Testis (tissue), 3 donors: ENCODE results near the gene KAT2B. TPM values are rescaled to one million over a fixed set of nuclear protein-coding genes. Genes with fewer than 3 reads are reported as not detected.
A peak's percentile ranks its signal among the peaks of the same experiment; 100 is the strongest.

Experiments
- DNase-seq: peaks from one replicate; pipeline ENCODE4 v3.0.0-alpha.2; 2019
- H3K27ac ChIP-seq, 2 donors: fragments of 200-600 bp; sonication (generic); one replicate each; pipeline ENCODE4 v1.5.1; 2019
- H3K27me3 ChIP-seq: fragments of 200-600 bp; sonication (generic); one replicate; pipeline ENCODE4 v1.5.1; 2019
- H3K36me3 ChIP-seq: fragments of 200-600 bp; sonication (generic); one replicate; pipeline ENCODE4 v1.5.1; 2017; ENCODE audit warnings: low read depth; ENCODE audit errors: missing control alignments
- H3K4me1 ChIP-seq: fragments of 200-600 bp; sonication (generic); one replicate; pipeline ENCODE4 v1.5.1; 2019
- H3K4me3 ChIP-seq, 2 donors: fragments of 200-600 bp; sonication (generic); one replicate each; pipeline ENCODE4 v1.5.1; 2017 to 2019
- H3K9me3 ChIP-seq: fragments of 200-600 bp; sonication (generic); one replicate; pipeline ENCODE4 v1.5.1; 2017
- POLR2A ChIP-seq: fragments of 450-650 bp; IDR thresholded peaks from one replicate; pipeline ENCODE4 v1.6.1; 2017; ENCODE audit warnings: antibody characterized with exemption, mild to moderate bottlenecking, moderate library complexity
- WGBS, 2 donors: methylation state at CpG; one replicate each; pipeline ENCODE4 v1.1.5; 2018; 5-methylcytosine and 5-hydroxymethylcytosine counted together
- intact Hi-C: fragments of 100-400 bp; cut with DNase I; formaldehyde crosslinking; loops from one replicate; pipeline ENCODE4 v1.15.1; 2023; ENCODE audit warnings: low total_unique reads
- polyA plus RNA-seq: library from polyadenylated mRNA; stranded (reverse); fragments of 350-450 nt; fragmentation: Illumina TruSeq; extraction: RNeasy Lipid Tissue Mini Kit (QIAGEN cat#74804); gene quantifications from one replicate; pipeline ENCODE4 v1.2.3, GENCODE V29; 2014; ENCODE audit warnings: low read depth, low replicate concordance; ENCODE audit not compliant: insufficient read depth
- total RNA-seq, 2 donors: library from RNA; depleted of rRNA; stranded (reverse); fragments of >200 nt; gene quantifications; one replicate each; pipeline ENCODE4 v1.2.3, GENCODE V29; 2016
- TF ChIP-seq, protein P1 (sequence below), 3 experiments: fragments of 450-650 bp in 2 of 3; fragments of 200-600 bp in 1 of 3; sonication (generic) in 1 of 3; IDR thresholded peaks; one replicate each; pipeline ENCODE4 v1.5.1; 2016 to 2019; ENCODE audit warnings: antibody characterized with exemption in 3 of 3, mild to moderate bottlenecking in 2 of 3, moderate library complexity in 1 of 3

Gene KAT2B
- total and polyA plus RNA-seq, 3 donors from 2014 or later, result 5.3 to 9.9 (median 6.5) TPM

DNA sequence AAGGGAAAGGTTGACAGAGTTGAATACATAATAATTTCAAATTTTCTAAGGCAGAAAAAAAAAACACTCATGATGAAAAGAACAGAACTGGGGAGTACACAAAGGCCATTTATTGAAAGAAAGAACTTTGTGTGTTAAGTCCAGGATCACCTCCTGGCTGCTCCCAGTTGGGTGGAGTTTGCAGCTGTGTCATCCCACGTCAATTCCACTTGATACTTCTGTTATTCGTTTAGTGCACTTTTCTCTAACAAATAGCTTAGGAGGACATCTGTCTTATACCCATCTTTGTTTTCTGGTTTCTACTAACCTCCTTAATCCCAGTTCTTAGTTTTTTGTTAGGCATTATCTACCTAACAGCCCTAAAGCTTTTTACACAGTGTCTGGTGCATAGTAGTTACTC, 101.1 kb downstream of the KAT2B start:
- 43 to 62% methylated on average over 2 of the region's 2 CpGs for WGBS, 2 donors
- intact Hi-C loops, result no loop called here
- no peak for TF ChIP-seq POLR2A
- TF ChIP-seq, protein P1, sequence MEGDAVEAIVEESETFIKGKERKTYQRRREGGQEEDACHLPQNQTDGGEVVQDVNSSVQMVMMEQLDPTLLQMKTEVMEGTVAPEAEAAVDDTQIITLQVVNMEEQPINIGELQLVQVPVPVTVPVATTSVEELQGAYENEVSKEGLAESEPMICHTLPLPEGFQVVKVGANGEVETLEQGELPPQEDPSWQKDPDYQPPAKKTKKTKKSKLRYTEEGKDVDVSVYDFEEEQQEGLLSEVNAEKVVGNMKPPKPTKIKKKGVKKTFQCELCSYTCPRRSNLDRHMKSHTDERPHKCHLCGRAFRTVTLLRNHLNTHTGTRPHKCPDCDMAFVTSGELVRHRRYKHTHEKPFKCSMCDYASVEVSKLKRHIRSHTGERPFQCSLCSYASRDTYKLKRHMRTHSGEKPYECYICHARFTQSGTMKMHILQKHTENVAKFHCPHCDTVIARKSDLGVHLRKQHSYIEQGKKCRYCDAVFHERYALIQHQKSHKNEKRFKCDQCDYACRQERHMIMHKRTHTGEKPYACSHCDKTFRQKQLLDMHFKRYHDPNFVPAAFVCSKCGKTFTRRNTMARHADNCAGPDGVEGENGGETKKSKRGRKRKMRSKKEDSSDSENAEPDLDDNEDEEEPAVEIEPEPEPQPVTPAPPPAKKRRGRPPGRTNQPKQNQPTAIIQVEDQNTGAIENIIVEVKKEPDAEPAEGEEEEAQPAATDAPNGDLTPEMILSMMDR (IDR thresholded peaks at IDR 0.05), result no peak
- no peaks in the 10 kb centered on the region for H3K4me1 ChIP-seq
- no peak overlapping the region for H3K27ac ChIP-seq
- H3K9me3 ChIP-seq, result no peaks in the 10 kb centered on the region
- no peaks in the 10 kb centered on the region for H3K36me3 ChIP-seq
- no peak overlapping the region for H3K4me3 ChIP-seq
- H3K27me3 ChIP-seq, result no peaks in the 10 kb centered on the region
- DNase-seq, result no peak

- no peaks in the 10 kb centered on the region for H3K27me3 ChIP-seq
- peak; percentile 48 for DNase-seq
- no peaks in the 10 kb centered on the region for H3K36me3 ChIP-seq
- no peaks in the 10 kb centered on the region for H3K9me3 ChIP-seq
- TF ChIP-seq, protein P1 (IDR thresholded peaks at IDR 0.05), result no peak
- no peak for TF ChIP-seq POLR2A
- intact Hi-C loops, result no loop called here
- no peaks in the 10 kb centered on the region for H3K4me1 ChIP-seq
- WGBS, 2 donors, result 26 to 27% methylated on average over 7 of the region's 7 CpGs
- H3K4me3 ChIP-seq, result no peak overlapping the region
- H3K27ac ChIP-seq, result no peak overlapping the region
Observed at GRCh38 chr3:20141851-20142250, 101.6 kb downstream of the KAT2B start.

- TF ChIP-seq, protein P1 (IDR thresholded peaks at IDR 0.05), result no peak
- TF ChIP-seq POLR2A, result no peak
- 94 to 97% methylated on average over 4 of the region's 4 CpGs for whole genome bisulfite sequencing, 2 donors
- Histone ChIP-seq H3K36me3 (no peaks in the 10 kb centered on the region), H3K9me3 (no peaks in the 10 kb centered on the region), H3K27ac (no peak overlapping the region), H3K27me3 (no peaks in the 10 kb centered on the region), H3K4me3 (no peak overlapping the region), H3K4me1 (no peaks in the 10 kb centered on the region)
- no peak for DNase-seq
- intact Hi-C loops, result no loop called here
Observed at GRCh38 chr3:20142517-20142916, 102.3 kb downstream of the KAT2B start.

DNA sequence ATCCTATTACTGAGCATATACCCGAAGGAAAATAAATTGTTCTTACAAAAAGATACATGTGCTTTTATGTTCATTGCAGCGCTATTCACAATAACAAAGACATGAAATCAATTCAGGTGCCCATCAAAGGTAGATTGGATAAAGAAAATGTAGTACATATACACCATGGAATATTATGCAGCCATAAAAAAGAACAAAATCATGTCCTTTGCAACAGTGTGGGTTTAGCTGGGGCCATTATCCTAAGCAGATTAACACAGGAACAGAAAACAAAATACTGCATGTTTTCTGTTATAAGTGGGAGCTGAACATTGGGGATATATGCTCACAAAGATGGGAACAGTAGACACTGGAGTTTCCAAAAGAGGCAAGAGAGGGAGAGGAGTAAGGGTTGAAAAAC, 103.3 kb downstream of the KAT2B start:
- H3K4me1 ChIP-seq, result no peaks in the 10 kb centered on the region
- intact Hi-C loops, result no loop called here
- no peaks in the 10 kb centered on the region for H3K27me3 ChIP-seq
- WGBS, 2 donors, result 96 to 98% methylated on average over 2 of the region's 2 CpGs
- no peak overlapping the region for H3K4me3 ChIP-seq
- no peaks in the 10 kb centered on the region for H3K36me3 ChIP-seq
- no peaks in the 10 kb centered on the region for H3K9me3 ChIP-seq
- no peak overlapping the region for H3K27ac ChIP-seq
- no peak for DNase-seq
- TF ChIP-seq POLR2A, result no peak
- TF ChIP-seq, protein P1 (IDR thresholded peaks at IDR 0.05), result no peak

DNA sequence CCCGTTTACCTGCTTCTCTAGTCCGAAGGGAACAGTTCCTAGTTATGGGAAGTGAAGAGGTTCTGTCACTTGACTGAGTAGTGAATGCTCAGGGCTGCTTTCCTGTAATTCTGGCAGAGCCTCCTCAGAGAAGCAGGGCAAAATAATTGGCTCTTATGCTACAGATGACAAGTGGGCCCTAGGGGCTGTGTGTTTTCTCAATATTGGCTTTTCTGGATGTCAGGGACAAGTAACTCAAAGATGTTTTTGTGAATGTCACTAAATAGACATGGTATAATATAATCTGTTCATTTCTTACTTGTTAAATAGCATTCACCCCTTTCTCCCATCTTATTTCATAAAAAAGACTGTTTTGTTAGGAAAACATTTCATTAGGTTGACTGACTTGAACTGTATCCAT, 105.6 kb downstream of the KAT2B start:
- intact Hi-C loops, result no loop called here
- WGBS, 2 donors, result 91 to 95% methylated on average over 2 of the region's 2 CpGs

More for the DNA sequence above, 105.6 kb downstream of the KAT2B start:
- no peak overlapping the region for H3K27ac ChIP-seq
- TF ChIP-seq, protein P1 (IDR thresholded peaks at IDR 0.05), result no peak
- TF ChIP-seq POLR2A, result no peak
- no peaks in the 10 kb centered on the region for H3K36me3 ChIP-seq
- H3K9me3 ChIP-seq, result no peaks in the 10 kb centered on the region
- H3K4me3 ChIP-seq, result no peak overlapping the region
- H3K4me1 ChIP-seq, result no peaks in the 10 kb centered on the region
- DNase-seq, result no peak
- no peaks in the 10 kb centered on the region for H3K27me3 ChIP-seq
